GM21360 (cell line): ENCODE measurements around the gene LHB.
"Not testable (repeated sequence)": the region's sequence is repeated elsewhere in the genome, so short reads cannot be mapped to it uniquely, and the experiment has no call there.

Source experiments
- ATAC-seq: cut with Tn5 transposase; IDR thresholded peaks from one replicate; pipeline ENCODE4 v1.9.1; 2021; ENCODE audit warnings: mild to moderate bottlenecking, moderate library complexity; ENCODE audit not compliant: unreplicated experiment

Gene LHB

GRCh38 chr19:49017041-49017665 lies at the start of gene LHB:
LHB (minus strand) TSS chr19:49017091; CDS start chr19:49017081, 10 bp downstream.
- ATAC-seq = no peak

GRCh38 chr19:49065905-49066512 lies 49.1 kb upstream of the LHB start:
- ATAC-seq = no peak

GRCh38 chr19:49064768-49065611 lies 48.1 kb upstream of the LHB start, which contains the start of gene NTF4:
NTF4 (minus strand) TSS chr19:49064818; CDS start chr19:49061997, 2,821 bp downstream.
- no peak for ATAC-seq

- no peak for ATAC-seq
Measured at GRCh38 chr19:49064029-49064629, 47.2 kb upstream of the LHB start.

- ATAC-seq = no peak
Measured at GRCh38 chr19:49061445-49061844, 44.6 kb upstream of the LHB start.

DNA sequence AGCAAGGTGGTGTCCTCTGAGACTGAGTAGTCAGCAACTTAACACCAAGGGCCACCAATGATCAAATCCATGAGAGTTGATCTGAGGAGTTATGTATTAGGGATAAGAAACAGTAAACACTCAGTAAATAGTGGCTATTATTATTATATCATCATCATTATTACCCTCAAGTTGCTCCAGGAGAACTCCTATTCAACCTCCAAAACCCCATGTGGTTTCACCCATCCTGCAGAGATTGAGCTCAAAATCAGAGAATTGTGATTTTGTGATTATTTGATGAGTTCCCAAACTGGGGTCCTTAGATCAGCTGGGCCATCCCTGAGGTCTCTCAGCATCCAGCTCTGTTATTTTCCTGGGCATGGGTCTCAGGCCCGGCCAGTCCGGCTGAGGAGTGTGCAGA lies 44.1 kb upstream of the LHB start:
- no peak for ATAC-seq

DNA sequence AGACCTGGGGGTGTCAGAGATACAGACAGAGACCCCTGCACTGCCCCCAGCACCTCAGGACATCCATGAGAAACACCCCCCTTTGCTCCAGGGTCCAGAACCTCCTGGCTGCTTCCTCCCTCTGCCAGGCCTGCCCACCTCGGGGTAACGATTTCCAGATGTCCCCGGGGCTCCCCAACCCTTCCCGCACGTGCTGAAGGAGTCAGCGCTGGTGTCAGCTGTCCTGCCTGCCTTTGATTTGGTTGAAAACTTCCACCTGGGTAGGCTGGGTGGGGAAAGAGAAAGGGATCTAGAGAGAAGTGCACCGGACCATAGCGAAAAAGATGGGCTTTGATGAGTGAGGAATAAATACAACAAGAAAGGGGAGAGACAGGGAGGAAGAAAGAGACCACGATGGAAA lies 42.2 kb upstream of the LHB start:
- ATAC-seq = no peak

GRCh38 chr19:49058562-49058961 lies 41.7 kb upstream of the LHB start:
- ATAC-seq = no peak

GRCh38 chr19:49057636-49058234 lies 40.8 kb upstream of the LHB start, which contains the start of gene CGB7:
CGB7 (minus strand) TSS chr19:49057749; CDS start chr19:49055375, 2,374 bp downstream.
- ATAC-seq = no peak

DNA sequence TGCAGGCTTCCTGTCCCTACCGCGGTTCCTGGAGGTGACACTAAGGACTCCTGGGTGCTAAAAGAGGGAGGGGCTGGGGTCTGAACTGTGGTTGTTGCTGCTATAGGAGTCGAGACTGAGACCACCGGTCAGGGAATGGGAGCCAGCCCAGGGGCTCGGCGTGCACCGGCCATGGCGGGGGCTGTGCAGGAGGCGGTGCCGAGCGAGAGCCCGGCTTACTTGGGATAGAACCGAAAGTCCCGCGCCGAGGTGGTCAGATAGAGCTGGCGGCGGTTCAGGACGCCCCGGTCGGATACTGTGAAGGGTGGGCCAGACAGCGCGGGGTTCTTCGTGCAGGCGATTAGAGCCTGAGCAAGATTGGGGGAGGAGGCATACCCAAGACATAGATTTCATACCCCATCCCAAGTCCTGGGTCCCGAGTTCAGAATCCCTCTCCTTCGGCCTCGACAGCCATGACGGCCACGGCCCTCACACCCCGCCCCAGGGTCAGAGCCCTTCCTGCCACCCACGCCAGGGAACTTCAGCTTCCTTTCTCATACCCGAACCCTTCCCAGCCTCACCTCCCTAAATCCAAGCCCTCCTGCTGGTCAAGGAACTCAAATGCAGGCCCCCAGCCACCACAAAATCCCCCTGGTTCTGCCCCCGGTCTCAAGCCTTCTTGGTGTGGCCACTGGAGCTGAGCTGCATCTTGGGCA lies 40.2 kb upstream of the LHB start:
- not testable (repeated sequence) for ATAC-seq

DNA sequence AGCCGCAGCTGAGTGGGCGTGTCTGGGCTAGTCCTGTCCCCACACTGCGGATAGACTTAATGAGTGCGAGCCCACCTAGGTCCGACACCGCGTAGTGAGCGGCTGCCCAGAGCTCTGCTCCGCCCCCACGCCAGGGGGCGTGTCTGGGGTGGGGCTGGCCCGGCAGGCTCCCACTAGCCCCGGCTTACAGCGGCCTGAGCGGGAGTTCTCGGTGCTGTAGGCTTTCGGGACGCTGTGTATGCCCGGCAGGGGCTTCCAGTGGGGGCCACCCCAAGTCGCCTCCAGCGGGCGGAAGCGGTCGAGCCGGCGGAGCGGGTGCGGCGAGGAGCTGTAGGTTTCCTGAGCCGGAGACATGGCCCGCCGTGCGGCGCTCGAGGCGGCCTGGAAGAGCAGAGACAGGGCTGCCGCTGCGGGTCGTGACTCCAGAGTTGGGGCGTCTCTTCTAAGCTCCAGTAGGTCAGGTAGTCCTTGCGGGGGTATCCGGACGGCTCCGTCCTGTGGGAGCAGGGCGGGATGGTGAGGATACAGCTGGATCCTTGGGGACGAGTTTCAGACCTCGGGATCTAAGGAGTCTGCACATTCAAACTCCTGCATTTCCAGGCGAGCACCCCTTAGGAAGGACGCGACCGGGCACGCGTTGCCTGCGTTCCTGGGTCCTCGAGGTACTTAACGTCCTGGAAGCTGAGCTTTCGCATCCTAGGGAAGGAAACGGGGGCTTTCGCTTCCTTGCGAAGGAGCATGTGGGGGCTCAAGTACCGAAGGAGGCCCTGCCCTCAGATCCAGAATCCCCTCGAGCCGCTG lies 39.4 kb upstream of the LHB start:
- no peak for ATAC-seq

DNA sequence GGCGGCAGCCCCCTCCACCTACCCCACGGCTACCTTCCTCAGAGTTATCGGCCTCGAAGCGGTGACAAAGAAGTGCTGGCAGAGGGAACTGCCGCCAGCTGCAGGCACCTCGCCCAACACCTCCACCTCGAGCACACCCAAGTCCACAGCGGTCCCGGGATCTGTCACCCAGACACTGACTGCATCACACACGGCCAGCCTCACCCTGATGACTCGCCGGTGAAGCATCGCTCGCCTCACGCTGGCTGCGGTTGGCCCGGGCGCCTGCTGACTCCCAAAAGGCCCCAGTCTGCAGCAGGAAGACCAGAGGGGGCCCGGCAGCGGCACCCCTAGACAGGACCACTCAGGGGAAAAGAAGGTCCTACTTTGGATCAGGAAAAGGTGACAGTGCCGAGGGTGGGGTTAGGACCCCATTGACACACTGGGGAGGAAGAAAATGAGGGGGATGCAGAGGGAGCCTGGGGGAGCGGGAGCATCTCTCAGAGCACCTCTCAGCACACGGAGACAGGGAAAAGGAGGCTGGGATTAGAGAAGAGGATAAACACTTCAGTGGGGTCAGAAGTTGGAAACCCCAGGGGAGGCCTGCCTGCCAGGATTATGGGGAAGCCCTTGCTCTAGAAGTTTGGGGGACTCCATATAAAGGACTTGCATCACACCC lies 33.6 kb upstream of the LHB start:
- ATAC-seq = not testable (repeated sequence)

GRCh38 chr19:49049834-49050233 lies 32.9 kb upstream of the LHB start:
- not testable (repeated sequence) for ATAC-seq

DNA sequence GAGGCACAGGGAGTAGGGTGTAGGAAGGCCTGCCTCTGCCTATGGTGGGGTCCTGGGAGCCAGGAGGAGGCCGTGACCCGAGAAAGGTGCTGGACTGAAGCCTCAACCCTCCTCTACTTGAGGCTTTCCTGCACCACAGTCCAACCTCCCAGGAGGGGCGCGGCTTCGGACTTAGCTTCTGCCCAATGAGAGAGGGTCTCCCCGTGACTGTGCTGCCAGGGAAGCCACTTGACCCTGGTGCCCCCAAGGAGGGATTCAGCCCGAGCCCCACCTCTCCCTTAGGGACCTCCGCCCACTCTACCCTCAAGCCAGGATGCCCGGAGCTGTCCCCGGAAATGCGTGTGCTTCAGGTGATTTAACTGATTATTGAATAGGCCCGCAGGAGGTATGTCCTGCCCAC lies 32.1 kb upstream of the LHB start, which contains the start of gene CGB8:
CGB8 (minus strand) TSS at position 101 of the 400 bp plus-strand sequence. CDS start 372 bp downstream, outside the sequence.
- not testable (repeated sequence) for ATAC-seq

GRCh38 chr19:49043548-49043947 lies 26.7 kb upstream of the LHB start, which contains the start of gene CGB5:
CGB5 (plus strand) TSS chr19:49043848; CDS start chr19:49044210, 362 bp downstream.
- ATAC-seq = not testable (repeated sequence)

- ATAC-seq = not testable (repeated sequence)
Measured at GRCh38 chr19:49042666-49043065, 25.8 kb upstream of the LHB start.

GRCh38 chr19:49042177-49042576 lies 25.3 kb upstream of the LHB start:
- no peak for ATAC-seq

- not testable (repeated sequence) for ATAC-seq
Measured at GRCh38 chr19:49039736-49040135, 22.8 kb upstream of the LHB start.
